ENCODE measurements around the gene UPK3BL1.
"Not testable (repeated sequence)": the region's sequence is repeated elsewhere in the genome, so short reads cannot be mapped to it uniquely, and the experiment has no call there.

DNA sequence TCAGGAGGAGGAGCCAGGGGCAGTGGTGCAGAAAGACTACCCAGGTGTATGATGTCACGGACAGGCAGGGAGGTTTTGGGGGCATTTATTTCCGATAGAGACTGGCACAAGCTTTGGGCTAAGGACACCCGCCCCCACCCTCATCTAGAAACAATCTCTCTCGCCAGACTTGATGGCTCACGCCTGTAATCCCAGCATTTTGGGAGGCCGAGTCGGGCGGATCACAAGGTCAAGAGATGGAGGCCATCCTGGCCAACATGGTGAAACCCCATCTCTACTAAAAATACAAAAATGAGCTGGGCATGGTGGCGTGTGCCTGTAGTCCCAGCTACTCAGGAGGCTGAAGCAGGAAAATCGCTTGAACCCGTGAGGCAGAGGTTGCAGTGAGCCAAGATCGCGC is 5.6 kb downstream of the UPK3BL1 start:
- TF ChIP-seq, protein P1, sequence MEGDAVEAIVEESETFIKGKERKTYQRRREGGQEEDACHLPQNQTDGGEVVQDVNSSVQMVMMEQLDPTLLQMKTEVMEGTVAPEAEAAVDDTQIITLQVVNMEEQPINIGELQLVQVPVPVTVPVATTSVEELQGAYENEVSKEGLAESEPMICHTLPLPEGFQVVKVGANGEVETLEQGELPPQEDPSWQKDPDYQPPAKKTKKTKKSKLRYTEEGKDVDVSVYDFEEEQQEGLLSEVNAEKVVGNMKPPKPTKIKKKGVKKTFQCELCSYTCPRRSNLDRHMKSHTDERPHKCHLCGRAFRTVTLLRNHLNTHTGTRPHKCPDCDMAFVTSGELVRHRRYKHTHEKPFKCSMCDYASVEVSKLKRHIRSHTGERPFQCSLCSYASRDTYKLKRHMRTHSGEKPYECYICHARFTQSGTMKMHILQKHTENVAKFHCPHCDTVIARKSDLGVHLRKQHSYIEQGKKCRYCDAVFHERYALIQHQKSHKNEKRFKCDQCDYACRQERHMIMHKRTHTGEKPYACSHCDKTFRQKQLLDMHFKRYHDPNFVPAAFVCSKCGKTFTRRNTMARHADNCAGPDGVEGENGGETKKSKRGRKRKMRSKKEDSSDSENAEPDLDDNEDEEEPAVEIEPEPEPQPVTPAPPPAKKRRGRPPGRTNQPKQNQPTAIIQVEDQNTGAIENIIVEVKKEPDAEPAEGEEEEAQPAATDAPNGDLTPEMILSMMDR (IDR thresholded peaks at IDR 0.05), result not testable (repeated sequence)
- TF ChIP-seq POLR2A, POLR2AphosphoS5 (IDR thresholded peaks at IDR 0.05): not testable (repeated sequence)
